Measurements from ENCODE around the gene MEGF8. TPM values are rescaled to one million over a fixed set of nuclear protein-coding genes. Genes with fewer than 3 reads are reported as not detected.

The MEGF8 gene
- total and polyA plus RNA-seq, 2 of the 13 experiments (the other 11 are each of a cell fraction or from before 2014, with no cell fraction given), result 4.0 to 8.8 TPM

DNA sequence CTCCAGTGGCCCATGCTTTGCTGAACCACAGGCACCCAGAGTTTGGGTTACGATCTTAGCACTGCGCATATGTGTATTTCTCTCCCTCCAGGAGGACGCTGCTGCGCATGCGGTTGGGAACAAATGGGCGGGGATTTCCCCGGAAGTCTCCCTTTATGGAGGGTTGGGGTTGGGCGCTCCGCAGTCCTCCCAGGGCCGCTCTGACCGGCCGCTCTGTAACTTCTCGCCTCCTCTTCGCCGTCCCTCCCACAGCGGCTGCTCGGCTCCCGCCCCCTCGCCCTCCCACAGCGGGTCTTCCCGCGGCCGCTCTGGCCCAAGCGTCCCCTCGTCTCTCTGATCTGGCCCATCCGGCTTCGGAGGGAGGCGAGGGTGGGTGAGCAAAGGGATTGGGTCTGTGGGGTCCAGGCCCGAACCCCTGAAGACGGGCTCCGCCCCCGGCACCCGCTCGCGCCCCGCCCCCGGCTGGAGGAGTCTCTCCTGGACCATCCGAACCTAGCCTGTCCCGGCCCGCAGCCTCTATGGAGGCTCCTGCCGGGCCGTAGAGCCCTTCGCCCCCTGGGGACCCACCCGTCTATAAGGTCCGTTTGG, at the start of gene MEGF8 (continued):
- TF ChIP-seq HOXA7 (CRISPR knock-in tag; IDR thresholded peaks at IDR 0.05) (no peak), SALL1 (CRISPR knock-in tag; IDR thresholded peaks at IDR 0.05) (peak; percentile 69; the same call in 1 of the 2 replicates), MYC (CRISPR knock-in tag; IDR thresholded peaks at IDR 0.05; ENCODE audit: borderline replicate concordance) (peak; percentile 41; the same call in 1 of the 2 replicates), HNRNPK (IDR thresholded peaks at IDR 0.05; ENCODE audit: low read depth, low read length, poor library complexity, severe bottlenecking) (peak; percentile 66), ZNF224 (CRISPR knock-in tag; IDR thresholded peaks at IDR 0.05) (peak; percentile 70; the same call in 1 of the 2 replicates), GABPB1 (CRISPR knock-in tag; IDR thresholded peaks at IDR 0.05) (peak; percentile 96), AKAP8 (CRISPR knock-in tag; IDR thresholded peaks at IDR 0.05) (0 out of 2 replicates have a peak, but pooled peaks have one; percentile 60), ZNF619 (CRISPR knock-in tag; IDR thresholded peaks at IDR 0.05) (0 out of 2 replicates have a peak, but pooled peaks have one; percentile 9), ETV6 (CRISPR knock-in tag; conservative IDR thresholded peaks at IDR 0.05) (no peak; the same call in 1 of the 2 replicates), TARDBP (CRISPR knock-in tag; IDR thresholded peaks at IDR 0.05) (peak; percentile 85), XRCC5 (optimal IDR thresholded peaks at IDR 0.05; ENCODE audit: low read length) (peak; percentile 81), ZNF678 (CRISPR knock-in tag; IDR thresholded peaks at IDR 0.05) (peak; percentile 60), REXO4 (CRISPR knock-in tag; IDR thresholded peaks at IDR 0.05; ENCODE audit: borderline replicate concordance) (no peak), YY1 (IDR thresholded peaks at IDR 0.05; ENCODE audit: insufficient read depth, insufficient replicate concordance, low read depth, low read length) (peak; percentile 13), POGZ (CRISPR knock-in tag; IDR thresholded peaks at IDR 0.05) (peak; percentile 65; the same call in 1 of the 2 replicates), CEBPG (CRISPR knock-in tag; IDR thresholded peaks at IDR 0.05) (0 out of 2 replicates have a peak, but pooled peaks have one; percentile 22), MIXL1 (CRISPR knock-in tag; IDR thresholded peaks at IDR 0.05) (peak; percentile 20; the same call in 1 of the 2 replicates), ZNF143 (CRISPR knock-in tag; IDR thresholded peaks at IDR 0.05) (peak; percentile 13; the same call in 1 of the 2 replicates), MEF2D (CRISPR knock-in tag; IDR thresholded peaks at IDR 0.05) (peak; percentile 55; the same call in 1 of the 2 replicates), ASH2L (IDR thresholded peaks at IDR 0.05; ENCODE audit: insufficient read length, low read depth, low read length) (peak; percentile 63)
- TF ChIP-seq, protein P1, sequence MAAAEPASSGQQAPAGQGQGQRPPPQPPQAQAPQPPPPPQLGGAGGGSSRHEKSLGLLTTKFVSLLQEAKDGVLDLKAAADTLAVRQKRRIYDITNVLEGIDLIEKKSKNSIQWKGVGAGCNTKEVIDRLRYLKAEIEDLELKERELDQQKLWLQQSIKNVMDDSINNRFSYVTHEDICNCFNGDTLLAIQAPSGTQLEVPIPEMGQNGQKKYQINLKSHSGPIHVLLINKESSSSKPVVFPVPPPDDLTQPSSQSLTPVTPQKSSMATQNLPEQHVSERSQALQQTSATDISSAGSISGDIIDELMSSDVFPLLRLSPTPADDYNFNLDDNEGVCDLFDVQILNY (CRISPR knock-in tag; conservative IDR thresholded peaks at IDR 0.05), result peak; percentile 69
- TF ChIP-seq, protein P2, sequence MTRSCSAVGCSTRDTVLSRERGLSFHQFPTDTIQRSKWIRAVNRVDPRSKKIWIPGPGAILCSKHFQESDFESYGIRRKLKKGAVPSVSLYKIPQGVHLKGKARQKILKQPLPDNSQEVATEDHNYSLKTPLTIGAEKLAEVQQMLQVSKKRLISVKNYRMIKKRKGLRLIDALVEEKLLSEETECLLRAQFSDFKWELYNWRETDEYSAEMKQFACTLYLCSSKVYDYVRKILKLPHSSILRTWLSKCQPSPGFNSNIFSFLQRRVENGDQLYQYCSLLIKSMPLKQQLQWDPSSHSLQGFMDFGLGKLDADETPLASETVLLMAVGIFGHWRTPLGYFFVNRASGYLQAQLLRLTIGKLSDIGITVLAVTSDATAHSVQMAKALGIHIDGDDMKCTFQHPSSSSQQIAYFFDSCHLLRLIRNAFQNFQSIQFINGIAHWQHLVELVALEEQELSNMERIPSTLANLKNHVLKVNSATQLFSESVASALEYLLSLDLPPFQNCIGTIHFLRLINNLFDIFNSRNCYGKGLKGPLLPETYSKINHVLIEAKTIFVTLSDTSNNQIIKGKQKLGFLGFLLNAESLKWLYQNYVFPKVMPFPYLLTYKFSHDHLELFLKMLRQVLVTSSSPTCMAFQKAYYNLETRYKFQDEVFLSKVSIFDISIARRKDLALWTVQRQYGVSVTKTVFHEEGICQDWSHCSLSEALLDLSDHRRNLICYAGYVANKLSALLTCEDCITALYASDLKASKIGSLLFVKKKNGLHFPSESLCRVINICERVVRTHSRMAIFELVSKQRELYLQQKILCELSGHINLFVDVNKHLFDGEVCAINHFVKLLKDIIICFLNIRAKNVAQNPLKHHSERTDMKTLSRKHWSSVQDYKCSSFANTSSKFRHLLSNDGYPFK (CRISPR knock-in tag; IDR thresholded peaks at IDR 0.05; ENCODE audit: borderline replicate concordance), result peak; percentile 81; the same call in 1 of the 2 replicates
- TF ChIP-seq, protein P3, sequence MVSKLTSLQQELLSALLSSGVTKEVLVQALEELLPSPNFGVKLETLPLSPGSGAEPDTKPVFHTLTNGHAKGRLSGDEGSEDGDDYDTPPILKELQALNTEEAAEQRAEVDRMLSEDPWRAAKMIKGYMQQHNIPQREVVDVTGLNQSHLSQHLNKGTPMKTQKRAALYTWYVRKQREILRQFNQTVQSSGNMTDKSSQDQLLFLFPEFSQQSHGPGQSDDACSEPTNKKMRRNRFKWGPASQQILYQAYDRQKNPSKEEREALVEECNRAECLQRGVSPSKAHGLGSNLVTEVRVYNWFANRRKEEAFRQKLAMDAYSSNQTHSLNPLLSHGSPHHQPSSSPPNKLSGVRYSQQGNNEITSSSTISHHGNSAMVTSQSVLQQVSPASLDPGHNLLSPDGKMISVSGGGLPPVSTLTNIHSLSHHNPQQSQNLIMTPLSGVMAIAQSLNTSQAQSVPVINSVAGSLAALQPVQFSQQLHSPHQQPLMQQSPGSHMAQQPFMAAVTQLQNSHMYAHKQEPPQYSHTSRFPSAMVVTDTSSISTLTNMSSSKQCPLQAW (CRISPR knock-in tag; IDR thresholded peaks at IDR 0.05), result peak; percentile 77; the same call in 1 of the 2 replicates
- TF ChIP-seq, protein P4, sequence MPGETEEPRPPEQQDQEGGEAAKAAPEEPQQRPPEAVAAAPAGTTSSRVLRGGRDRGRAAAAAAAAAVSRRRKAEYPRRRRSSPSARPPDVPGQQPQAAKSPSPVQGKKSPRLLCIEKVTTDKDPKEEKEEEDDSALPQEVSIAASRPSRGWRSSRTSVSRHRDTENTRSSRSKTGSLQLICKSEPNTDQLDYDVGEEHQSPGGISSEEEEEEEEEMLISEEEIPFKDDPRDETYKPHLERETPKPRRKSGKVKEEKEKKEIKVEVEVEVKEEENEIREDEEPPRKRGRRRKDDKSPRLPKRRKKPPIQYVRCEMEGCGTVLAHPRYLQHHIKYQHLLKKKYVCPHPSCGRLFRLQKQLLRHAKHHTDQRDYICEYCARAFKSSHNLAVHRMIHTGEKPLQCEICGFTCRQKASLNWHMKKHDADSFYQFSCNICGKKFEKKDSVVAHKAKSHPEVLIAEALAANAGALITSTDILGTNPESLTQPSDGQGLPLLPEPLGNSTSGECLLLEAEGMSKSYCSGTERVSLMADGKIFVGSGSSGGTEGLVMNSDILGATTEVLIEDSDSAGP (CRISPR knock-in tag; IDR thresholded peaks at IDR 0.05; ENCODE audit: borderline replicate concordance), result peak; percentile 86; the same call in 1 of the 2 replicates
